GM21367 (cell line): ENCODE data around the gene PREX1.

Experiments
- ATAC-seq: cut with Tn5 transposase; IDR thresholded peaks from one replicate; pipeline ENCODE4 v1.9.1; 2021; ENCODE audit not compliant: unreplicated experiment

PREX1 gene

GRCh38 chr20:48705240-48706115 lies 122.3 kb downstream of the PREX1 start:
- ATAC-seq, result no peak

GRCh38 chr20:48704761-48705160 lies 123.0 kb downstream of the PREX1 start:
- no peak for ATAC-seq

- no peak for ATAC-seq
Observed at GRCh38 chr20:48703511-48704219, 124.1 kb downstream of the PREX1 start.

DNA sequence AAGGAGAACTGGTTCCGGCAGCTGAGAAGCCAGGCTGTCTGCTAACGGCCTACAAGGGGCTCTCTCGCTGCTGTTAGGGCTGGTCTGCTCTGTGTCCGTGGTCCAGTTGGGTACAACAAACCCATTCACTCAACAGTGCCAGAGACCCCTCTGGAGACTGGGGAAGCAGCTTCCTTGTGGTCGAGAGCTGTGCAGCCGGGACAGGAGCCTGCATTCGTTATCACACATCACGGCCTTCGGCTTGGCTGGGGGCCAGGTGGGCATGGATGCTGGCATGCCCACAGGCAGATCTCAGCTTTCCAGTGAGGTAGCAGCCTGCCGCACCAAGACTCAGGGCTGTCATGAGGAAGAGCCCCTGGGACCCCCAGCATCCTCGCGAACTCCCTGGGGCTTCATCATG lies 124.7 kb downstream of the PREX1 start:
- no peak for ATAC-seq

DNA sequence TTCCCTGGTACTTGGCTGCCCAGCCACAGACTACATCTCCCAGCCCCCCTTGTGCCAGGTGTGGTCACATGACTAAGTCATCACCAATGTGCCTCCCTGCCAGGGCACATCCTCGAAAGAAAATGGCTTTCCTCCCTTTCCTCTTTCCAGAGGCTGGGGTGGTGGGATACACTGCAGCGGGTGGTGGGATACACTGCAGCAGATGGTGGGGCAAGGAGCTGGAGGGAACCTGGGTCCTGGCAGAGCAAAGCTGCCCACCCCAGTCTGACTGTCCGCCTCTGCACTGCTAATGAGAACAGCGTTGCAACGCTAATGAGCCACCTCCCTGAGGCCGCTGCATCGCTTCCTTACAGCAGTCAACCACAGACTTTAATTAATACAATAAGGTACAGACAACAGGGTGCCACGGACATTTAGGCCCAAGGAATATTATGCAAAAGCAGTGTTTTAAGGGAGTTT lies 125.3 kb downstream of the PREX1 start:
- no peak for ATAC-seq

GRCh38 chr20:48701702-48702101 lies 126.1 kb downstream of the PREX1 start:
- ATAC-seq, result no peak

GRCh38 chr20:48698507-48699267 lies 129.1 kb downstream of the PREX1 start:
- ATAC-seq, result no peak

- ATAC-seq, result no peak
Observed at GRCh38 chr20:48697845-48698491, 129.8 kb downstream of the PREX1 start.

DNA sequence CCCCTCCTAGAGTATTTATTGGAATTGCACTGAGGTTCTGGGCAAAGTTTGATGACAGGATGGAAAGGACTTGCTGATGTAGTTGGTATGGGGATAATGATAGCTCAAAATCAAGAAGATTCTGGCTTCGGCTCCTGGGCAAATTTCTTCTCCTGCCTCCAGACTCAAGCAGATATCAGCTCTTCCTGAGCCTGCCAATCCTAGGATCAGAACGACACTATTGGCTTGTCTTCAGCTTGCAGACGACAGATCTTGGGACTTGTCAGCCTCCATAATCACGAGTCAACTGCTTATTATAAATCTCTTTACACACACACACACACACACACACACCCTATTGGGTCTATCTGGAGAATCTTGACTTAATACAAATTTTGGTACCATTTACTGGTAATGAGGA lies 131.1 kb downstream of the PREX1 start:
- ATAC-seq, result no peak

DNA sequence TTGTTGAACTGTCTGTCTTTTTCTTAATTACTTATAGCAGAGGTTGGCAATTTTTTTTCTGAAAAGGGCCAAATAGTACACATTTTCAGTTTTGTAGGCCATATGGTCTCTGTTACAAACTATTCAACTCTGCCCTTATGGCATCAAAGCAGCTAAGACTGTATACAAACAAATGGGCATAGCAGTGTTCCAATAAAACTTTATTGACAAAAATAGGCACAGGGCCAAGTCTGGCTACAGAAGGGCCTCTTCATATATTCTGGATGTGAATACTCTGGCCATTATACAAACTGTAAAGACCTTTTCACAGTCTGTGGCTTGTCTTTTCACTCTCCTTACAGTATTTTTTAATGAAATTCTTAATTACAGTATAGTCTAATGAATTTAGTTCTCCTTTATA lies 132.1 kb downstream of the PREX1 start:
- no peak for ATAC-seq

GRCh38 chr20:48695255-48695654 lies 132.5 kb downstream of the PREX1 start:
- no peak for ATAC-seq

GRCh38 chr20:48694381-48694865 lies 133.4 kb downstream of the PREX1 start:
- no peak for ATAC-seq

- no peak for ATAC-seq
Observed at GRCh38 chr20:48691523-48691922, 136.3 kb downstream of the PREX1 start.

GRCh38 chr20:48690888-48691287 lies 136.9 kb downstream of the PREX1 start:
- no peak for ATAC-seq

- ATAC-seq, result no peak
Observed at GRCh38 chr20:48689874-48690571, 137.8 kb downstream of the PREX1 start.

- ATAC-seq, result no peak
Observed at GRCh38 chr20:48689388-48689787, 138.4 kb downstream of the PREX1 start.

DNA sequence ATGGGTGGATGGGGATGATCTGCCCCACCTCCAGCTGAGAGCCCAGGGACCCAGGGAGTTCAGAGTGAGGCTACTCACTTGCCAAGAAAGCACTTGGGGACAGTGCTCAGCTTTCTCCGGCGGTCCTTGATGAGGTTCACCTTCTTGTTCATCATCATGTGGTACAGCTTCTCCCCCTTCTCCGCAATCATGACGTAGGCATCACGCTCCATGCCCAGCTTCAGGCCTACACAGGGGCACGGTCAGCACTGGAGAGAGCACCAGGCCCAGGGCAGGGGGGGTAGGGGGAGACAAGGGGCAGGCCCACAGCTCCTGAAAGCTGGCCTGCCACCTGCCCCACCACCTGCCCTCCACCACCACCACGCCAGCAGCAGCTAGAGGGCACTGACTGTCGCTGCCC lies 139.2 kb downstream of the PREX1 start:
- ATAC-seq, result no peak

- ATAC-seq, result no peak
Observed at GRCh38 chr20:48687117-48687800, 140.5 kb downstream of the PREX1 start.

- ATAC-seq, result no peak
Observed at GRCh38 chr20:48686238-48687116, 141.3 kb downstream of the PREX1 start.
